COLO668 (cell line): ENCODE data around the gene C19orf12.

Experiments
- DNase-seq: peaks from one replicate; lab custom pipeline; 2025; ENCODE audit not compliant: unreplicated experiment; lab: John Stamatoyannopoulos, UW

Gene C19orf12

GRCh38 chr19:29714953-29715700, at the start of gene C19orf12:
TSS of gene C19orf12 (minus strand) at chr19:29715261. CDS start at chr19:29708413, 6,848 bp downstream.
- peak; percentile 74 for DNase-seq

GRCh38 chr19:29764361-29764760, 49.3 kb upstream of the C19orf12 start:
- no peak for DNase-seq

- no peak for DNase-seq
Observed at GRCh38 chr19:29763196-29763595, 48.1 kb upstream of the C19orf12 start.

- DNase-seq = no peak
Observed at GRCh38 chr19:29761575-29762232, 46.6 kb upstream of the C19orf12 start.

GRCh38 chr19:29760752-29761502, 45.9 kb upstream of the C19orf12 start:
- no peak for DNase-seq

GRCh38 chr19:29759359-29759758, 44.3 kb upstream of the C19orf12 start:
- no peak for DNase-seq

GRCh38 chr19:29758863-29759262, 43.8 kb upstream of the C19orf12 start:
- DNase-seq = no peak

GRCh38 chr19:29757551-29757950, 42.5 kb upstream of the C19orf12 start:
- DNase-seq = no peak

- no peak for DNase-seq
Observed at GRCh38 chr19:29753934-29754305, 38.9 kb upstream of the C19orf12 start.

- DNase-seq = no peak
Observed at GRCh38 chr19:29753190-29753933, 38.3 kb upstream of the C19orf12 start.

- no peak for DNase-seq
Observed at GRCh38 chr19:29752450-29753025, 37.5 kb upstream of the C19orf12 start.

GRCh38 chr19:29751932-29752331, 36.9 kb upstream of the C19orf12 start:
- DNase-seq = no peak

GRCh38 chr19:29750001-29750400, 34.9 kb upstream of the C19orf12 start:
- DNase-seq = no peak

- no peak for DNase-seq
Observed at GRCh38 chr19:29748996-29749849, 34.2 kb upstream of the C19orf12 start.

GRCh38 chr19:29745253-29745652, 30.2 kb upstream of the C19orf12 start:
- DNase-seq = peak; percentile 2

GRCh38 chr19:29743681-29744080, 28.6 kb upstream of the C19orf12 start:
- no peak for DNase-seq

- DNase-seq = peak; percentile 2
Observed at GRCh38 chr19:29741776-29742175, 26.7 kb upstream of the C19orf12 start.

GRCh38 chr19:29741226-29741625, 26.2 kb upstream of the C19orf12 start:
- DNase-seq = no peak

GRCh38 chr19:29737461-29738000, 22.5 kb upstream of the C19orf12 start:
- DNase-seq = no peak

GRCh38 chr19:29735829-29736228, 20.8 kb upstream of the C19orf12 start:
- DNase-seq = no peak
